ENCODE measurements around the gene AGFG2.

AGFG2 gene

GRCh38 chr7:100612730-100613390 is 73.9 kb downstream of the AGFG2 start:
- Mint-ChIP-seq H3K9me3 (no peaks in the 10 kb centered on the region), H3K27ac (no peak overlapping the region), H3K4me3 (peak overlapping the region; percentile 93), H3K4me1 (peaks cover 23% of the 10 kb centered on the region), H3K36me3 (ENCODE audit: low read depth) (no peaks in the 10 kb centered on the region), H3K27me3 (peaks cover 3% of the 10 kb centered on the region)
- DNase-seq (no peak), ATAC-seq (peak; percentile 0)

DNA sequence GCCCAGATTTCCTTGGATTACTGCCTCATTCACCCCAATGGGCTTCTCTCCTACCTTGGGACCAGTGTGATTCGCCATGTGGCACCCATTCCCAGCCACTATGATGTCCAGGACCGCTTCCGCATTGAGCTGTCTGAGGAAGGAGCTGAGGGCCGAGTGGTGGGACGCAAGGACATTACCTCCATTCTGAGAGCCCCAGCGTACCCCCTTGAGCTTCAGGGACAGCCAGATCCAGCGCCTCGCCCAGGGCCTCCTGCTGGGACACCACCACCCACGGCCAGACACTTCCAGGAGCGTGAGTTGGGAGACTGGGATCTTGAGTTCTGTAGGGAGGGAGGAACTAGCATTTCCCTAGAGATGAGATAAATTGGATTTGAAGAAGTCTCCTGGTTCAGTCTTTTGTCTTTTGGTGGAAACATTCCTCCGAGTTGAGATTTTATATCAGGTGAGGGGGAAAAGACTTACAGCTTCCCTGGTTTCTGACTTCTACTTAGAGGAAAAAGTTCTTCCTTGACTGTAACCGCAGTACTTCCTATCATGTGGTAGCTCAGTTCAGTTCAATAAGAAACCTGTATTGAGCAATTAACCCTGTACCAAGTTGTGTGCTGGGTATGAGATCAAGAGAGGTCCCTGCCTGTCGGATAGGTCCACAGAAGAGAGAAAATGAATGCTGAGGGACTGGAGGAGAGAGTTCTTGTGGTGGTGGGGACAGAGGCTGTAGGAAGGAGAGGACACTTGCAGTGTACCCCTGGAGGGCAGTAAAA is 74.6 kb downstream of the AGFG2 start:
- no peak overlapping the region for H3K27ac Mint-ChIP-seq

DNA sequence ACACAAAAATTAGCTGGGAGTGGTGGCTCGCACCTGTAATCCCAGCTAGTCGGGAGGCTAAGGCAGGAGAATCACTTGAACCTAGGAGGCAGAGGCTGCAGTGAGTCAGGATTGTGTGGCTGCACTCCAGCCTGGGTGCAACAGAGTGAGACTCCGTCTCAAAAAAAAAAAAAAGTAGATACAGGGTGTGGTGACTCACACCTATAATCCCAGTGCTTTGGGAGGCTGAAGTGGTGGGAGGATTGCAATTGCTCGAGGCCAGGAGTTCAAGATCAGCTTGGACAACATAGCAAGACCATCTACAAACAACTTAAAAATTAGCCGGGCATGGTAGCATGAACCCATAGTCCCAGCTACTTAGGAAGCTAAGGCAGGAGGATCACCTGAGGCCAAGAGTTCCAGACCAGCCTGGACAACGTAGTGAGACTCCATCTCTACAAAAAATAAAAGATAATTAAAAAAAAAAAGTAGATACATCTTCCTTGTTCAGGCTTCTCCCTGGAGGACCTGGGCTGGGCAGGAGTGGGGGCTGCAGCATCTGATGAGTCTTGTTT is 75.4 kb downstream of the AGFG2 start:
- no peaks in the 10 kb centered on the region for H3K9me3 Mint-ChIP-seq
- H3K27ac Mint-ChIP-seq: no peak overlapping the region
- no peak for DNase-seq
- H3K36me3 Mint-ChIP-seq (ENCODE audit: low read depth): no peaks in the 10 kb centered on the region
- peaks cover 23% of the 10 kb centered on the region for H3K4me1 Mint-ChIP-seq
- no peak for ATAC-seq
- H3K4me3 Mint-ChIP-seq: no peak overlapping the region
- H3K27me3 Mint-ChIP-seq: peaks cover 3% of the 10 kb centered on the region

More for the DNA sequence above, 74.6 kb downstream of the AGFG2 start:
- Mint-ChIP-seq H3K4me1 (peaks cover 23% of the 10 kb centered on the region), H3K4me3 (peak overlapping the region; percentile 93), H3K9me3 (no peaks in the 10 kb centered on the region), H3K27me3 (peaks cover 3% of the 10 kb centered on the region), H3K36me3 (ENCODE audit: low read depth) (no peaks in the 10 kb centered on the region)
- no peak for ATAC-seq
- no peak for DNase-seq
